ENCODE data around the gene BNIPL.

The BNIPL gene

GRCh38 chr1:151039521-151039920 lies 3.1 kb downstream of the BNIPL start:
- H4K20me1 ChIP-seq (ENCODE audit: insufficient read depth, low read length) = no peaks in the 10 kb centered on the region
- no peaks in the 10 kb centered on the region for H3F3A ChIP-seq (ENCODE audit: insufficient read depth, low read length)
- no peak for DNase-seq
- H3K27ac ChIP-seq (ENCODE audit: low read length) = no peak overlapping the region
- H3K9me3 ChIP-seq (replicated peaks; ENCODE audit: insufficient read depth, low read length) = no peaks in the 10 kb centered on the region
- no peaks in the 10 kb centered on the region for H3K79me2 ChIP-seq (ENCODE audit: low read length)
- H3K4me3 ChIP-seq (ENCODE audit: low read length) = no peak overlapping the region
- no peak overlapping the region for H2AFZ ChIP-seq (ENCODE audit: low read length)
- TF ChIP-seq EZH2 (optimal IDR thresholded peaks at IDR 0.05; ENCODE audit: low read depth, low read length) (no peak), EZH2phosphoT487 (IDR thresholded peaks at IDR 0.05; ENCODE audit: low read length) (no peak), CTCF (IDR thresholded peaks at IDR 0.05; ENCODE audit: low read length) (no peak)
- H3K36me3 ChIP-seq (replicated peaks; ENCODE audit: insufficient read depth, low read length) = no peaks in the 10 kb centered on the region
- H3K4me2 ChIP-seq (ENCODE audit: low read depth, low read length) = no peak overlapping the region
- no peaks in the 10 kb centered on the region for H3K27me3 ChIP-seq (replicated peaks; ENCODE audit: insufficient read depth, low read length)
- no peaks in the 10 kb centered on the region for H3K4me1 ChIP-seq (ENCODE audit: low read length)
- no peak overlapping the region for H3K9ac ChIP-seq (ENCODE audit: low read length)
- no peaks in the 10 kb centered on the region for H3K9me2 ChIP-seq (replicated peaks; ENCODE audit: insufficient read depth, low read length)

GRCh38 chr1:151043163-151043562 lies 6.8 kb downstream of the BNIPL start:
- no peaks in the 10 kb centered on the region for H4K20me1 ChIP-seq (ENCODE audit: insufficient read depth, low read length)
- H3F3A ChIP-seq (ENCODE audit: insufficient read depth, low read length) = 0 out of 2 replicates have a peak, but pooled peaks cover 4% of the 10 kb centered on the region
- H3K27me3 ChIP-seq (replicated peaks; ENCODE audit: insufficient read depth, low read length) = no peaks in the 10 kb centered on the region
- no peak overlapping the region for H3K9ac ChIP-seq (ENCODE audit: low read length)
- H3K4me1 ChIP-seq (ENCODE audit: low read length) = no peaks in the 10 kb centered on the region
- no peak overlapping the region for H3K4me3 ChIP-seq (ENCODE audit: low read length)
- no peak for DNase-seq
- no peak overlapping the region for H3K27ac ChIP-seq (ENCODE audit: low read length)
- H3K4me2 ChIP-seq (ENCODE audit: low read depth, low read length) = no peak overlapping the region
- H3K36me3 ChIP-seq (replicated peaks; ENCODE audit: insufficient read depth, low read length) = no peaks in the 10 kb centered on the region
- TF ChIP-seq CTCF (IDR thresholded peaks at IDR 0.05; ENCODE audit: low read length) = no peak
- no peak for TF ChIP-seq EZH2 (optimal IDR thresholded peaks at IDR 0.05; ENCODE audit: low read depth, low read length)
- TF ChIP-seq EZH2phosphoT487 (IDR thresholded peaks at IDR 0.05; ENCODE audit: low read length) = no peak
- no peaks in the 10 kb centered on the region for H3K9me3 ChIP-seq (replicated peaks; ENCODE audit: insufficient read depth, low read length)
- no peaks in the 10 kb centered on the region for H3K9me2 ChIP-seq (replicated peaks; ENCODE audit: insufficient read depth, low read length)
- H2AFZ ChIP-seq (ENCODE audit: low read length) = no peak overlapping the region
- no peaks in the 10 kb centered on the region for H3K79me2 ChIP-seq (ENCODE audit: low read length)

GRCh38 chr1:151047591-151047924 lies 11.2 kb downstream of the BNIPL start, which contains the start of gene C1orf56:
TSS of gene C1orf56 (plus strand) at chr1:151047751. CDS start at chr1:151047848, 97 bp downstream.
- TF ChIP-seq EZH2 (optimal IDR thresholded peaks at IDR 0.05; ENCODE audit: low read depth, low read length) (no peak), CTCF (IDR thresholded peaks at IDR 0.05; ENCODE audit: low read length) (no peak), EZH2phosphoT487 (IDR thresholded peaks at IDR 0.05; ENCODE audit: low read length) (no peak)
- Histone ChIP-seq H3K4me2 (ENCODE audit: low read depth, low read length) (peak within 1 kb of the TSS; percentile 99), H3K9ac (ENCODE audit: low read length) (peak within 1 kb of the TSS; percentile 4; the same call in 1 of the 2 replicates), H4K20me1 (ENCODE audit: insufficient read depth, low read length) (no peaks in the 10 kb centered on the region; the same call in 1 of the 2 replicates), H3K9me3 (replicated peaks; ENCODE audit: insufficient read depth, low read length) (no peaks in the 10 kb centered on the region), H3K4me3 (ENCODE audit: low read length) (peak within 1 kb of the TSS; percentile 72), H3K4me1 (ENCODE audit: low read length) (peaks cover 13% of the 10 kb centered on the region; the same call in 1 of the 2 replicates), H3K9me2 (replicated peaks; ENCODE audit: insufficient read depth, low read length) (no peaks in the 10 kb centered on the region), H3K79me2 (ENCODE audit: low read length) (no peaks in the 10 kb centered on the region), H3K27ac (ENCODE audit: low read length) (no peak within 1 kb of the TSS), H3K27me3 (replicated peaks; ENCODE audit: insufficient read depth, low read length) (no peaks in the 10 kb centered on the region), H3K36me3 (replicated peaks; ENCODE audit: insufficient read depth, low read length) (no peaks in the 10 kb centered on the region), H3F3A (ENCODE audit: insufficient read depth, low read length) (peaks cover 13% of the 10 kb centered on the region; the same call in 1 of the 2 replicates), H2AFZ (ENCODE audit: low read length) (peak within 1 kb of the TSS; percentile 83)
- DNase-seq = peak; percentile 46
